WTC11 (cell line): Measurements from ENCODE around the gene IDUA. TPM values are rescaled to one million over a fixed set of nuclear protein-coding genes. Genes with fewer than 3 reads are reported as not detected.

Experiments used
- ATAC-seq: fragments of 200-7000 bp; cut with Tn5 transposase; 2 replicates; pipeline ENCODE4 v1.10.0; 2021; ENCODE audit warnings: mild to moderate bottlenecking, moderate library complexity
- CTCF ChIA-PET: fragments of 300-600 bp; sonication (Branson Sonifier 250); formaldehyde crosslinking; loops from one replicate; lab custom pipeline; 2021; ENCODE audit warnings: antibody characterized with exemption; lab: Charles Lee
- POLR2A ChIA-PET: fragments of 350-600 bp; sonication (Branson Sonifier 250); formaldehyde crosslinking; loops from one replicate; lab custom pipeline; 2021; ENCODE audit warnings: antibody characterized with exemption; lab: Charles Lee
- DNase-seq: peaks from one replicate; pipeline ENCODE4 v3.0.0; 2021; ENCODE audit warnings: low spot score
- H3K27ac Mint-ChIP-seq: 2 replicates; pipeline ENCODE4 v1.8.0; 2021; ENCODE audit warnings: mixed read lengths
- H3K27me3 Mint-ChIP-seq: 2 replicates; pipeline ENCODE4 v1.8.0; 2021; ENCODE audit warnings: low read depth, mild to moderate bottlenecking, moderate library complexity, mixed read lengths
- H3K36me3 Mint-ChIP-seq: 2 replicates; pipeline ENCODE4 v1.8.0; 2021; ENCODE audit warnings: mixed read lengths
- H3K4me1 Mint-ChIP-seq: 2 replicates; pipeline ENCODE4 v1.8.0; 2022; ENCODE audit warnings: mixed read lengths
- H3K4me3 Mint-ChIP-seq: 2 replicates; pipeline ENCODE4 v1.8.0; 2021; ENCODE audit warnings: mild to moderate bottlenecking, moderate library complexity, mixed read lengths
- H3K9me3 Mint-ChIP-seq: 2 replicates; pipeline ENCODE4 v1.8.0; 2021; ENCODE audit warnings: mixed read lengths
- ATF1 ChIP-seq: sonication (generic); formaldehyde crosslinking; IDR thresholded peaks from 2 replicates; pipeline ENCODE4 v1.8.1; 2023; ENCODE audit warnings: mild to moderate bottlenecking, moderate library complexity, missing genetic modification reagents
- CREB1 ChIP-seq: sonication (generic); formaldehyde crosslinking; IDR thresholded peaks from 2 replicates; pipeline ENCODE4 v1.8.0; 2023; ENCODE audit warnings: mild to moderate bottlenecking, missing genetic modification reagents
- ELF4 ChIP-seq: sonication (generic); formaldehyde crosslinking; IDR thresholded peaks from 2 replicates; pipeline ENCODE4 v1.8.1; 2022; ENCODE audit warnings: low read depth, mild to moderate bottlenecking, moderate library complexity, missing genetic modification reagents
- FOXJ3 ChIP-seq: sonication (generic); formaldehyde crosslinking; IDR thresholded peaks from 2 replicates; pipeline ENCODE4 v1.9.0; 2021; ENCODE audit warnings: missing genetic modification reagents, mild to moderate bottlenecking, borderline replicate concordance
- IRF2 ChIP-seq: sonication (generic); formaldehyde crosslinking; IDR thresholded peaks from 2 replicates; pipeline ENCODE4 v1.8.0; 2022; ENCODE audit warnings: low read depth, missing genetic modification reagents, borderline replicate concordance
- NFYB ChIP-seq: sonication (generic); formaldehyde crosslinking; conservative IDR thresholded peaks from 2 replicates; pipeline ENCODE4 v1.8.0; 2022; ENCODE audit warnings: low read depth, missing genetic modification reagents
- NR2C2 ChIP-seq: sonication (generic); formaldehyde crosslinking; IDR thresholded peaks from 2 replicates; pipeline ENCODE4 v1.8.0; 2022; ENCODE audit warnings: mild to moderate bottlenecking, missing genetic modification reagents
- RELA ChIP-seq: sonication (generic); formaldehyde crosslinking; IDR thresholded peaks from 2 replicates; pipeline ENCODE4 v1.8.1; 2022; ENCODE audit warnings: missing genetic modification reagents, mild to moderate bottlenecking, borderline replicate concordance
- TEAD1 ChIP-seq: sonication (generic); formaldehyde crosslinking; IDR thresholded peaks from 2 replicates; pipeline ENCODE4 v1.8.0; 2022; ENCODE audit warnings: mild to moderate bottlenecking, missing genetic modification reagents
- ZNF263 ChIP-seq: sonication (generic); formaldehyde crosslinking; IDR thresholded peaks from 2 replicates; pipeline ENCODE4 v1.8.1; 2022; ENCODE audit warnings: low read depth, mild to moderate bottlenecking, moderate library complexity, missing genetic modification reagents
- ZNF396 ChIP-seq: fragments of 250-450 bp; sonication (Bioruptor Pico); IDR thresholded peaks from 2 replicates; pipeline ENCODE4 v1.8.0; 2021; ENCODE audit warnings: mild to moderate bottlenecking, moderate library complexity, borderline replicate concordance
- ZNF423 ChIP-seq: fragments of 250-450 bp; sonication (Bioruptor Pico); IDR thresholded peaks from 2 replicates; pipeline ENCODE4 v2.1.2; 2022; ENCODE audit warnings: mild to moderate bottlenecking, moderate library complexity
- total RNA-seq: library from RNA; stranded (reverse); gene quantifications from 3 replicates; pipeline ENCODE4 v1.2.3, GENCODE V29; 2021
- TF ChIP-seq, protein P1 (sequence below): sonication (generic); formaldehyde crosslinking; IDR thresholded peaks from 2 replicates; pipeline ENCODE4 v1.8.0; 2022; ENCODE audit warnings: mild to moderate bottlenecking, missing genetic modification reagents
- TF ChIP-seq, protein P2 (sequence below): sonication (generic); formaldehyde crosslinking; IDR thresholded peaks from 2 replicates; pipeline ENCODE4 v1.8.0; 2023; ENCODE audit warnings: missing genetic modification reagents
- TF ChIP-seq, protein P3 (sequence below): sonication (generic); formaldehyde crosslinking; IDR thresholded peaks from 2 replicates; pipeline ENCODE4 v1.8.1; 2022; ENCODE audit warnings: missing genetic modification reagents, borderline replicate concordance
- TF ChIP-seq, protein P4 (sequence below): sonication (generic); formaldehyde crosslinking; IDR thresholded peaks from 2 replicates; pipeline ENCODE4 v1.8.1; 2022; ENCODE audit warnings: low read depth, mild to moderate bottlenecking, moderate library complexity, missing genetic modification reagents, borderline replicate concordance
- TF ChIP-seq, protein P5 (sequence below): sonication (generic); formaldehyde crosslinking; IDR thresholded peaks from 2 replicates; pipeline ENCODE4 v1.8.1; 2023; ENCODE audit warnings: mild to moderate bottlenecking, moderate library complexity, missing genetic modification reagents
- TF ChIP-seq, protein P6 (sequence below): fragments of 250-450 bp; sonication (Bioruptor Pico); IDR thresholded peaks from 2 replicates; pipeline ENCODE4 v1.9.0; 2021; ENCODE audit warnings: mild to moderate bottlenecking, borderline replicate concordance

IDUA gene
- total RNA-seq, 1 experiment from 2014 or later: 8.7 TPM

DNA sequence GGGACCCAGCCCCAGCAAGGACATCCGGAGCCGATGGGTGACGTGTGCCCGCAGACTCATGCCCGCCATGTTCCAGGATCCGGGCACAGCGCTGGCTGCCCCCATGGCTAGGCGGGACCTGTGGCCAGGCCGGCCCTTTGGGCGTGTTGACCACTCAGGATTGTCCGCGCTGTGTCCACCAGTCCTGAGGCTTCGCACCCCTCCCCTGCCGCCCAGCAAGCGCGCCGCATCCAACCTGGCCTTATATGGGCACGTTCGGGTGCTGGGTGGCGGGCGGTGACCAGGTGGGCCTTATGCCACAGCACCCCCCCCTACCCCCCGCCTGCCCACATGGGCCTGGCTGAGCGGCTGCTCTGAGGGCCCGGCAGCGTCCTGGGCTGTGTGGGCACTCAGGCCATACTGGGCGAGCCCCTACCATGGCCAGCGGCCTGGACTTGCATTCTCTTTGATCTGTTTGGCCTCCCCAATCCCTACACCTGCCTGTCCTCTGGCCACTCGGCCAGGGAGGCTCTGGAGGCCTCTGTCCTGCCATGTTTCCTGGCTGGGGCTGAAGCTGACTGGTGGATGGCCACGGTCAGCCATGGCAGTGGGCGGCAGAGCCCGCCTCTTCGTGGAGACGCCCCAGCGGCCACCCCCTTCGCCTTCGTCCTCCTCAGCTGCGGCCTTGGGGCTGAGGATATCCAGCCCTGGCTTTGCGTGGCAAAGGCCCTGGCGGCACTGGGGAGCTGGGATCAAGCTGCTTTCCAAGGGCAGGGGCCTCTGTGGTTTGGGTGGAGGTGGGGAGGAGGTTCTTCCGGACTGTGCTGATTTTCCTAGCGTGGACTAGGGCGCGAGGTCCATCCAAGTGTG, 26.6 kb downstream of the IDUA start:
- ChIA-PET POLR2A (no interaction called here), CTCF (no interaction called here)
- Mint-ChIP-seq H3K4me1 (peaks cover 10% of the 10 kb centered on the region), H3K27me3 (peaks cover 20% of the 10 kb centered on the region), H3K27ac (no peak overlapping the region), H3K9me3 (no peaks in the 10 kb centered on the region), H3K36me3 (no peaks in the 10 kb centered on the region), H3K4me3 (no peak overlapping the region)
- DNase-seq (no peak), ATAC-seq (no peak)
- peak; percentile 18; the same call in 1 of the 2 replicates for TF ChIP-seq RELA
- TF ChIP-seq, protein P1, sequence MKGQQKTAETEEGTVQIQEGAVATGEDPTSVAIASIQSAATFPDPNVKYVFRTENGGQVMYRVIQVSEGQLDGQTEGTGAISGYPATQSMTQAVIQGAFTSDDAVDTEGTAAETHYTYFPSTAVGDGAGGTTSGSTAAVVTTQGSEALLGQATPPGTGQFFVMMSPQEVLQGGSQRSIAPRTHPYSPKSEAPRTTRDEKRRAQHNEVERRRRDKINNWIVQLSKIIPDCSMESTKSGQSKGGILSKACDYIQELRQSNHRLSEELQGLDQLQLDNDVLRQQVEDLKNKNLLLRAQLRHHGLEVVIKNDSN (CRISPR knock-in tag): no peak
- no peak for TF ChIP-seq ELF4 (CRISPR knock-in tag)
- no peak for TF ChIP-seq ATF1
- TF ChIP-seq NFYB: no peak

DNA sequence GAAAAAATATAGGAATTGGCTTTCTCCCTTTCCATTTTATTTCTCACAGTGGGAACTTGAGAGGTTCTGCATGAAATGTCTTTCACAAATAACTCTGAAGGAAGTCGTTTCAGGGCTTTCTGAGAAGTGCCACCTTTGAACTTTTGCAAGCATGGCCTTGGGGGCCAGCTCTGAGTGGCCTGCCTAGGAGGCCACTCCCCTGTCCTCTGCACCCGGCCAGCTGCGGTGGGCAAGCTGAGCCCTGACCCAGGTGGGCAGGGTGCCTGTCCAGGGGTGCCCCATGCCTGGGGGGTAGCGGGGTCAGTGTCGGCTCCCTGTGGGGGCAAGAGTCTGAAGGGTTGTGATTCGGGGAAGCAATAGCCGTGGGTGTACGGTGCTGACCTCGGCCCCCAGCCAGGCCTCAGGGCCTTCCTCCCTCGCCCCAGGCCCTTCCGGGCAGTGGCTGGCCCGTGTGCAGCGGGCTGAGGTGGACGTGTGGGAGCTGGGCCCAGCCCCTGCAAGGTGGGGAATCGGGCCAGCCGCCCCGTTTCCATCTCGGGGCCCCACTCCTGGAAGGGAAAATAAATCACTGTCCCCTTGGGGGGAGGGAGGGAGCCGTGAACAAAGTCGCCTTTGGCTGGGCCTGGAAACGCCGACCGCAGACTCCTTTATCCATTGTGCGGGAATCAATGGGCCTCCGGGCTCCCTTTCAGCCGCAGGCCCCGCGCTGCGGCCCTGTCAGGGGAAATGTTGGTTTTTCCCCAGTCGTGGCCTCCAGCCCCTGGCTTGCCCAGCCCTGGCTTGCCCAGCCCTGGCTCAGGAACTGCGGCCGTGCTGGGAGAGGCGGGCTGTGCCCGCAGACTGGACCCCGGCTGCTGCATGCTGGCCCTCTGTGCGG, 27.7 kb downstream of the IDUA start:
- Mint-ChIP-seq H3K4me1 (peaks cover 5% of the 10 kb centered on the region), H3K36me3 (no peaks in the 10 kb centered on the region), H3K27ac (no peak overlapping the region), H3K9me3 (no peaks in the 10 kb centered on the region), H3K27me3 (peaks cover 12% of the 10 kb centered on the region), H3K4me3 (no peak overlapping the region)
- TF ChIP-seq IRF2 (CRISPR knock-in tag): no peak
- TF ChIP-seq, protein P2, sequence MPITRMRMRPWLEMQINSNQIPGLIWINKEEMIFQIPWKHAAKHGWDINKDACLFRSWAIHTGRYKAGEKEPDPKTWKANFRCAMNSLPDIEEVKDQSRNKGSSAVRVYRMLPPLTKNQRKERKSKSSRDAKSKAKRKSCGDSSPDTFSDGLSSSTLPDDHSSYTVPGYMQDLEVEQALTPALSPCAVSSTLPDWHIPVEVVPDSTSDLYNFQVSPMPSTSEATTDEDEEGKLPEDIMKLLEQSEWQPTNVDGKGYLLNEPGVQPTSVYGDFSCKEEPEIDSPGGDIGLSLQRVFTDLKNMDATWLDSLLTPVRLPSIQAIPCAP (CRISPR knock-in tag): no peak
- TF ChIP-seq, protein P1 (CRISPR knock-in tag): no peak
- TF ChIP-seq CREB1 (CRISPR knock-in tag): no peak
- no peak for TF ChIP-seq ZNF263
- no peak for TF ChIP-seq ZNF423
- TF ChIP-seq NR2C2: no peak
- TF ChIP-seq, protein P3, sequence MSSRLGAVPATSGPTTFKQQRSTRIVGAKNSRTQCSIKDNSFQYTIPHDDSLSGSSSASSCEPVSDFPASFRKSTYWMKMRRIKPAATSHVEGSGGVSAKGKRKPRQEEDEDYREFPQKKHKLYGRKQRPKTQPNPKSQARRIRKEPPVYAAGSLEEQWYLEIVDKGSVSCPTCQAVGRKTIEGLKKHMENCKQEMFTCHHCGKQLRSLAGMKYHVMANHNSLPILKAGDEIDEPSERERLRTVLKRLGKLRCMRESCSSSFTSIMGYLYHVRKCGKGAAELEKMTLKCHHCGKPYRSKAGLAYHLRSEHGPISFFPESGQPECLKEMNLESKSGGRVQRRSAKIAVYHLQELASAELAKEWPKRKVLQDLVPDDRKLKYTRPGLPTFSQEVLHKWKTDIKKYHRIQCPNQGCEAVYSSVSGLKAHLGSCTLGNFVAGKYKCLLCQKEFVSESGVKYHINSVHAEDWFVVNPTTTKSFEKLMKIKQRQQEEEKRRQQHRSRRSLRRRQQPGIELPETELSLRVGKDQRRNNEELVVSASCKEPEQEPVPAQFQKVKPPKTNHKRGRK (CRISPR knock-in tag): no peak
- TF ChIP-seq, protein P4, sequence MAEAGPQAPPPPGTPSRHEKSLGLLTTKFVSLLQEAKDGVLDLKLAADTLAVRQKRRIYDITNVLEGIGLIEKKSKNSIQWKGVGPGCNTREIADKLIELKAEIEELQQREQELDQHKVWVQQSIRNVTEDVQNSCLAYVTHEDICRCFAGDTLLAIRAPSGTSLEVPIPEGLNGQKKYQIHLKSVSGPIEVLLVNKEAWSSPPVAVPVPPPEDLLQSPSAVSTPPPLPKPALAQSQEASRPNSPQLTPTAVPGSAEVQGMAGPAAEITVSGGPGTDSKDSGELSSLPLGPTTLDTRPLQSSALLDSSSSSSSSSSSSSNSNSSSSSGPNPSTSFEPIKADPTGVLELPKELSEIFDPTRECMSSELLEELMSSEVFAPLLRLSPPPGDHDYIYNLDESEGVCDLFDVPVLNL (CRISPR knock-in tag): no peak
- TF ChIP-seq TEAD1: no peak
- TF ChIP-seq, protein P5, sequence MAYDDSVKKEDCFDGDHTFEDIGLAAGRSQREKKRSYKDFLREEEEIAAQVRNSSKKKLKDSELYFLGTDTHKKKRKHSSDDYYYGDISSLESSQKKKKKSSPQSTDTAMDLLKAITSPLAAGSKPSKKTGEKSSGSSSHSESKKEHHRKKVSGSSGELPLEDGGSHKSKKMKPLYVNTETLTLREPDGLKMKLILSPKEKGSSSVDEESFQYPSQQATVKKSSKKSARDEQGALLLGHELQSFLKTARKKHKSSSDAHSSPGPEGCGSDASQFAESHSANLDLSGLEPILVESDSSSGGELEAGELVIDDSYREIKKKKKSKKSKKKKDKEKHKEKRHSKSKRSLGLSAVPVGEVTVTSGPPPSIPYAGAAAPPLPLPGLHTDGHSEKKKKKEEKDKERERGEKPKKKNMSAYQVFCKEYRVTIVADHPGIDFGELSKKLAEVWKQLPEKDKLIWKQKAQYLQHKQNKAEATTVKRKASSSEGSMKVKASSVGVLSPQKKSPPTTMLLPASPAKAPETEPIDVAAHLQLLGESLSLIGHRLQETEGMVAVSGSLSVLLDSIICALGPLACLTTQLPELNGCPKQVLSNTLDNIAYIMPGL (CRISPR knock-in tag): no peak
- TF ChIP-seq FOXJ3 (CRISPR knock-in tag): no peak
- TF ChIP-seq ZNF396 (CRISPR knock-in tag): no peak
- TF ChIP-seq, protein P6, sequence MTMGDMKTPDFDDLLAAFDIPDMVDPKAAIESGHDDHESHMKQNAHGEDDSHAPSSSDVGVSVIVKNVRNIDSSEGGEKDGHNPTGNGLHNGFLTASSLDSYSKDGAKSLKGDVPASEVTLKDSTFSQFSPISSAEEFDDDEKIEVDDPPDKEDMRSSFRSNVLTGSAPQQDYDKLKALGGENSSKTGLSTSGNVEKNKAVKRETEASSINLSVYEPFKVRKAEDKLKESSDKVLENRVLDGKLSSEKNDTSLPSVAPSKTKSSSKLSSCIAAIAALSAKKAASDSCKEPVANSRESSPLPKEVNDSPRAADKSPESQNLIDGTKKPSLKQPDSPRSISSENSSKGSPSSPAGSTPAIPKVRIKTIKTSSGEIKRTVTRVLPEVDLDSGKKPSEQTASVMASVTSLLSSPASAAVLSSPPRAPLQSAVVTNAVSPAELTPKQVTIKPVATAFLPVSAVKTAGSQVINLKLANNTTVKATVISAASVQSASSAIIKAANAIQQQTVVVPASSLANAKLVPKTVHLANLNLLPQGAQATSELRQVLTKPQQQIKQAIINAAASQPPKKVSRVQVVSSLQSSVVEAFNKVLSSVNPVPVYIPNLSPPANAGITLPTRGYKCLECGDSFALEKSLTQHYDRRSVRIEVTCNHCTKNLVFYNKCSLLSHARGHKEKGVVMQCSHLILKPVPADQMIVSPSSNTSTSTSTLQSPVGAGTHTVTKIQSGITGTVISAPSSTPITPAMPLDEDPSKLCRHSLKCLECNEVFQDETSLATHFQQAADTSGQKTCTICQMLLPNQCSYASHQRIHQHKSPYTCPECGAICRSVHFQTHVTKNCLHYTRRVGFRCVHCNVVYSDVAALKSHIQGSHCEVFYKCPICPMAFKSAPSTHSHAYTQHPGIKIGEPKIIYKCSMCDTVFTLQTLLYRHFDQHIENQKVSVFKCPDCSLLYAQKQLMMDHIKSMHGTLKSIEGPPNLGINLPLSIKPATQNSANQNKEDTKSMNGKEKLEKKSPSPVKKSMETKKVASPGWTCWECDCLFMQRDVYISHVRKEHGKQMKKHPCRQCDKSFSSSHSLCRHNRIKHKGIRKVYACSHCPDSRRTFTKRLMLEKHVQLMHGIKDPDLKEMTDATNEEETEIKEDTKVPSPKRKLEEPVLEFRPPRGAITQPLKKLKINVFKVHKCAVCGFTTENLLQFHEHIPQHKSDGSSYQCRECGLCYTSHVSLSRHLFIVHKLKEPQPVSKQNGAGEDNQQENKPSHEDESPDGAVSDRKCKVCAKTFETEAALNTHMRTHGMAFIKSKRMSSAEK: no peak
- ChIA-PET CTCF (no interaction called here), POLR2A (no interaction called here)
- ATAC-seq: no peak
- no peak for DNase-seq
